Measurements from ENCODE around the gene MBTPS1. TPM values are rescaled to one million over a fixed set of nuclear protein-coding genes. Genes with fewer than 3 reads are reported as not detected.
A peak's percentile ranks its signal among the peaks of the same experiment; 100 is the strongest.
"Not testable (repeated sequence)": the region's sequence is repeated elsewhere in the genome, so short reads cannot be mapped to it uniquely, and the experiment has no call there.

The MBTPS1 gene
- total RNA-seq, 1 donor from 2014 or later: 95.6 TPM

- H3K27ac ChIP-seq: no peak overlapping the region
- H3K27me3 ChIP-seq: no peaks in the 10 kb centered on the region
- intact Hi-C loops (cut with DNase I): no loop called here
- H3K4me3 ChIP-seq: no peak overlapping the region
- peaks cover 3 to 9% of the 10 kb centered on the region in 2 donors for H3K36me3 ChIP-seq
- H3K4me1 ChIP-seq: peaks cover 0 to 10% of the 10 kb centered on the region in 2 donors
- H3K9me3 ChIP-seq: no peaks in the 10 kb centered on the region
- DNase-seq (ENCODE audit: low spot score in 2 of 2): no peak
- TF ChIP-seq CTCF (IDR thresholded peaks at IDR 0.05): no peak
Measured at GRCh38 chr16:84120023-84120422, 3.3 kb upstream of the MBTPS1 start.

GRCh38 chr16:84119368-84119767, 2.6 kb upstream of the MBTPS1 start:
- intact Hi-C loops (cut with DNase I): loop anchor here (10.0 kb wide), 1 partner anchor 385 kb away; the partner anchor contains the start of gene MEAK7
- no peak overlapping the region for H3K4me3 ChIP-seq
- DNase-seq (ENCODE audit: low spot score in 2 of 2): no peak
- no peaks in the 10 kb centered on the region for H3K27me3 ChIP-seq
- no peak overlapping the region for H3K27ac ChIP-seq
- H3K4me1 ChIP-seq: peaks cover 0 to 13% of the 10 kb centered on the region in 2 donors
- no peak for TF ChIP-seq CTCF (IDR thresholded peaks at IDR 0.05)
- H3K9me3 ChIP-seq: no peaks in the 10 kb centered on the region
- peaks cover 3 to 8% of the 10 kb centered on the region in 2 donors for H3K36me3 ChIP-seq

- intact Hi-C loops (cut with DNase I): loop anchor here (10.0 kb wide), 1 partner anchor 386 kb away; the partner anchor contains the start of gene MEAK7
- not testable (repeated sequence) for H3K36me3 ChIP-seq; H3K9me3 ChIP-seq; DNase-seq (ENCODE audit: low spot score in 2 of 2); H3K27me3 ChIP-seq; H3K27ac ChIP-seq; H3K4me3 ChIP-seq
- H3K4me1 ChIP-seq: peaks cover 0 to 13% of the 10 kb centered on the region in 2 donors
Measured at GRCh38 chr16:84118315-84118714, 1.6 kb upstream of the MBTPS1 start.

GRCh38 chr16:84117494-84117843, 727 bp upstream of the MBTPS1 start:
- H3K4me1 ChIP-seq: peaks cover 0 to 13% of the 10 kb centered on the region in 2 donors
- peak overlapping the region; percentile 84 to 90 for H3K4me3 ChIP-seq
- intact Hi-C loops (cut with DNase I): loop anchor here (2.0 to 10.0 kb wide), 3 partner anchors 69 to 387 kb away; partner anchors contain the start of genes MEAK7, OSGIN1 and TAF1C
- no peak for TF ChIP-seq CTCF (IDR thresholded peaks at IDR 0.05)
- no peaks in the 10 kb centered on the region for H3K9me3 ChIP-seq
- H3K36me3 ChIP-seq: no peaks in the 10 kb centered on the region
- no peak for DNase-seq (ENCODE audit: low spot score in 2 of 2)
- H3K27me3 ChIP-seq: no peaks in the 10 kb centered on the region
- peak overlapping the region; percentile 86 to 93 for H3K27ac ChIP-seq

- no peaks in the 10 kb centered on the region for H3K36me3 ChIP-seq
- peak overlapping the region; percentile 84 to 90 for H3K4me3 ChIP-seq
- intact Hi-C loops (cut with DNase I): loop anchor here (1.0 to 10.0 kb wide), 4 partner anchors 29 to 389 kb away; partner anchors contain the start of genes DNAAF1, HSDL1, MEAK7 and OSGIN1
- peaks cover 0 to 13% of the 10 kb centered on the region in 2 donors for H3K4me1 ChIP-seq
- H3K9me3 ChIP-seq: no peaks in the 10 kb centered on the region
- no peaks in the 10 kb centered on the region for H3K27me3 ChIP-seq
- DNase-seq (ENCODE audit: low spot score in 2 of 2): no peak
- TF ChIP-seq CTCF (IDR thresholded peaks at IDR 0.05): peak in 1 of 3 experiments; percentile 69
- H3K27ac ChIP-seq: peak overlapping the region; percentile 86 to 93
Measured at GRCh38 chr16:84115919-84116719, 623 bp downstream of the MBTPS1 start.

GRCh38 chr16:84111949-84112348, 4.8 kb downstream of the MBTPS1 start:
- H3K4me1 ChIP-seq; H3K9me3 ChIP-seq; H3K27ac ChIP-seq; H3K27me3 ChIP-seq; H3K4me3 ChIP-seq; DNase-seq (ENCODE audit: low spot score in 2 of 2): not testable (repeated sequence)
- H3K36me3 ChIP-seq: peaks cover 4 to 11% of the 10 kb centered on the region in 2 donors
- intact Hi-C loops (cut with DNase I): loop anchor here (10.0 kb wide), 1 partner anchor 393 kb away; the partner anchor contains the start of gene MEAK7

Measured in ascending aorta (tissue), 2 donors.